NCI-H146 treated with DMSO at 0.1 percent for 48 hours (cell line): ENCODE results near the gene SPSB4.
"Not testable (repeated sequence)": the region's sequence is repeated elsewhere in the genome, so short reads cannot be mapped to it uniquely, and the experiment has no call there.

Experiments used
- DNase-seq: peaks from one replicate; lab custom pipeline; 2025; ENCODE audit not compliant: unreplicated experiment; lab: John Stamatoyannopoulos, UW

Gene SPSB4

DNA sequence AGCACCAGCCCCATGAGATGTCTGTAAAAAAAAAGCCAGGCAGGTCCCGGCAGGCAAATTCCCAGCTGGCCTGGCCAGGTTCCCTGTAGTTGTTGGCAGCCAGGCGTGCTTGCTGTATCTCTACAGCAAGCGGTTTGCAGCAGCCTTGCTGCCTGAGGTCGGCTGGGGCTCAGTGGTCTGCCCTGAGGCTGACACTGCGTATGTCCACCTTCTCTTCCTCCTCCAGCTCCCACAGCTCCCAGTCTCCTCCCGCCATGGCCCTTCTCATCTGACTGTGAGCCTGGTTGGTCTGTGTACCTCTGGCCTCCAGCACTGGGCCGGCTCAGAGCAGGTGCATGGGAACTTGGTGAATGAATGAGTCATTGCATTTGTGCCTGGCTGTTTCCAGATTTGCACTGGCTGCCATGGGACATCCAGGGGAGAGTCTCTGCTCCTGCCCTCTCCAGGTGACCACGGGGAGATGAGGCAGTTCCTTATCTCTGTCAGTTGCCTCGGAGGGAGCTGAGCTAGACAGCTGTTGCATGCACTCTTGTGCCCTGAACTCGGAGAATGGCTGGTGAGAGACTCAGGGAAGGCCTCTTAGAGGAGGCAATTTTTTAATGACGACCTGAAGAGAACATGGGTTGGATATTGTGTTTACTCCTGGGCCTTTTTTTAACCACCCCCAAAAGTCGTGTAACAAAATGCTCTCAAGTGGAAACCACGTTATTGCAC lies 43.0 kb downstream of the SPSB4 start:
- no peak for DNase-seq

DNA sequence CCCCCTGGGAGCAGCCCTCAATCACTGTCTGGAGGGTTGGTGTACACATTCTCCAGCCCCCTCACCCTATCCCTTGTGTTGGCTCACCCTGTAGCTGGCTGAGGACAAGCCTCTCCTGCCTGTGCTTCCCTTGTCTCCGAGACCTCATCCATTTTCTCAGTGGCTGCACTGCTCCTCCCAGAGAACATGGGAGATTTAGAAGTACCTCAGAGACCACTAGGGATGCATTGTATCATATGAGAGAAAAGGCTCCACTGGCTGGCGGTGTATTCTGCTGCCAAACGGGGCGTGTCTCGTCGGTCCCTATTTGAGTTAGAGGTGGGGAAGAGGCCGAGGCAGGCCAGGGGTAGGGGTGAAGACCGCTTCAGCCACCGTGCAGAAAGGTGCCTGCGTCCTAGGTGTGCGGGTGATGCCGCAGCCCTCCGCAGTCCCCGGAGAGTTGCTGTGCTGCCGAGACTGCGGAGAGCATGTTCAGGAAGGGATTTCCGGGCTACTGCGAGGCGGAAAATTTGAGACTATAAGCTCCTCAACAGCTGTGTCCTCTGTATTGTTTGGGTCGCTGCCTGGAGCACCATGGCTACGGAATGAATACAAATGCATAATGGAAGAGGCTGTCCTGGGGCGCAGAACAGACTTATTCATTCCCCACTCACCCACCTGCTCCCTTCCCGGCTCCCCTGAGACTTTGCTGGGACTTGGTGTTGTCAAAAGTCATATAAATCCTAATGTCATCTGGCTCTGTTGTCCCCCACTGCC lies 43.8 kb downstream of the SPSB4 start:
- peak; percentile 68 for DNase-seq

DNA sequence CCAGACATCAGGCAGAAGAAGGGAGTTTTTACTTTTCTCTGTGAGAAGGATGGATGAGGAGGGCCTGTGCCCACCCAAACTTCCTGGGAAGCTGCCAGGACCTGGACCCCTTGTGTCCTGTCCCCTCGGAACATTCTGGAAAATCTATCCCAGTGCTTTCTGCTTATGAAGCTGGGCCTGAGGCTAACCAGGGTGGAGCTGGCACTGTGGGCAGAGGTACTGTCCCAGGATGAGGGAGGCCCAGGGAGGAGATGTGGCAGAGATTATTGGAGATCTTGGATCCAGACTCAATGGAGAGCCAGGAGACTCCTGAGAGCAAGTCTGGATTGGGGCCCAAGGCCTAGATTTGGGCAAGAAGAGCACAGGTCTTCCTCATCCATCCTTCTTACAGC lies 44.4 kb downstream of the SPSB4 start:
- no peak for DNase-seq

DNA sequence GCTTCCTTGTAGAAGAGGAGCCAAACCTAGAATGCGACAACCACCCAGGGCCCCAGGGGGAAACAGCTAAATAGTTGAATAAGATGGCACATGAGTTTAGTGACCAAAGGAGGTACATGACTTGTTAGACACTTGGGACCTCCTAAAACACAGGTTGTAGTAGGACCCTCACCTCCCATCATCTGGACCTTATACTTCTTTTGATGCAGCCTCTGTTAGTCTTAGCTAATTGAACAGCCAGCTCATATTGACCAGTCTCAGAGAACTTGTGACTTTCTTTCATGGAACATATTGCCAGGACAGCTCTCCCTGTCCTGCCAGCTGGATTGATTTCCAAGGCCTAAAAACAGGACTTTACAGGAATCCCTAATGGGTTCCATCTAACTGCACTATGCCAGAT lies 45.0 kb downstream of the SPSB4 start:
- no peak for DNase-seq

DNA sequence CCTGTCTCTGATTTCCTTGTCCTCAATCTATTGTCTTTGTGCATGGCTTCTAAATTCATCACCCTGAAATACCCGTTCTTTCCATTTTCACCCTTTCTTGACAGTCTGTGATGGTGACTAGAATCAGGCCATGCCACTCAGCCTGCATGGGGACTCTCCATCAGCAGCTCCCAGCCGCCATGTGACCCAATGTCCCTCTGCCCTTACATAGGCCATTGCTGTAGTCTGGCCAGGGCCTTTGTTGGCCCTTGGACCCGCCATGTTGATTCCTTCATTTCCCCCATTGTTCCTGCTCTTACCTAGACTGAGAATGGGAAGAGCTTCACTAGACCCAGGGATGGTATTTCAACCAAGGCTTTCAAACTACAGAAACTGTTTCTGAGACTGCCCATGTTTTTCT lies 45.8 kb downstream of the SPSB4 start:
- no peak for DNase-seq

DNA sequence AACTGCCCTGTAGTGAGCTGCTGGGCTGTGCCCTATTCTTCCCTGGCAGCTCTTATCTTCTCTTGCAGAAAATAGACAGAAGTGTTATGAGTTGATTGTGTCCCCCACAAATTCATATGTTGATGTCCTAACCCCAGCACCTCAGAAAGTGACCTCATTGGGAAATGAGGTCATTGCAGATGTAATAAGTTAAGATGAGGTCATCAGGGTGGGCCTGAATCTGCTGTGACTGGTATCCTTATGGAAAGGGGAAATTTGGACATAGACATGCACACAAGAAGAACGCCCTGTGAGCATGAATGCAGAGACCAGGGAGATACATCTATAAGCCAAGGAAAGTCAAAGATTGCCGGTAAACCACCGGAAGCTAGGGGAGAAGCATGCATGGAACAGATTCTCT lies 49.0 kb downstream of the SPSB4 start:
- DNase-seq: no peak

DNA sequence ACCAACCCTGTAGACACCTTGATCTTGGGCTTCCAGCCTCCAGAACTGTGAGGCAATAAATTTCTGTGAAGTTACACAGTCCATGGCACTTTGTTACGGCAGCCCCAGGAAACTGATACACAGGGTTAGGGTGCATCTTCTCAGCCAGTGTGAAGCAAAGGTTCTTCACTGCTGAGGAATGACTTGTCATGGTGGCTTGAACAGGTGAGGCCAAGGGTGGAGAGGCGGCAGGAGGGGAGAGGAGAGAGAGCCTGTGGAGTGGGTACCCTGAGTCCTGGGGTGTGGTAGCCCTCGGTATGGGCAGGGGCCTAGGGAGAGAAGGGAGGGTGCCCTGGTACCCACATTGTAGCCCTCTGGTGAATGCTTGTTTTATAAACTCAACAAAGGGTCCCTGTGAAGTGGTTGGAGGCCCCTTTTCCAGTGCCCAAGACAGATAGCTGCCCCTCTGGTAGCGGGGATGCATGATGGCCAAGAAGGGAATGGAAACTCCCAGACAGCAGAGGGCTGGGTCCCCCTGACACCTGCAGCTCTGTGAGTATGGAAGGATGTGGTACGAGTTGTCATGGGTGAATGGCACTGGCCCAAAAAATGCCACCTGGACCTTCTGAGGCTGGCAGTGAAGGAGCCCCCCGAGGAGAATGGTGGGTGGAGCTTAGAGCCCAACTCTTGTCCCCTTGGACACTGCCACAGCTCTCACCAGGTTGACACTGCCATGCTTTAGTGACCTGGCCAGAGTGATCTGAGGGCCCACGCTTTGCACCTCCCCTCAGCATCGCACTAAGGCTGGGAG lies 49.6 kb downstream of the SPSB4 start:
- DNase-seq: no peak

DNA sequence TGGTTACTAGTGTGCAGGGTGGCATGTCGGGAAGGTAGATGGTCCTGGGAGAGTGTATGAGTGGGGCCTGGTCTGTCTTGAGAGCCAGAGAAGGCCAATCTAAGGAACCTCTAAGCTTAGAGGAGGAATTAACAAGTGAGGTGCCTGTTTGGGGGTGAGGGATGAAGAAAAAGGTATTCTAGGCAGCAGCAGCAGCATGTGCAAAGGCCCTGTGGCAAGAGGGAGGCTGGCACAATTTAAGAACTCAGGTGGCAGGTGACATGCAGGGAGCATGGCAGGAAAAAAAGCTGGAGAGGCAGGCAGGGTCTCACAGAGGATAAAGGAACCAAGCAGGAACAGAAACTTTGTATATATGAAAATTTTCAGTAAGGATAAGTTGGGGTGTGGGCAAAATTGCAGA lies 51.2 kb downstream of the SPSB4 start:
- DNase-seq: no peak

DNA sequence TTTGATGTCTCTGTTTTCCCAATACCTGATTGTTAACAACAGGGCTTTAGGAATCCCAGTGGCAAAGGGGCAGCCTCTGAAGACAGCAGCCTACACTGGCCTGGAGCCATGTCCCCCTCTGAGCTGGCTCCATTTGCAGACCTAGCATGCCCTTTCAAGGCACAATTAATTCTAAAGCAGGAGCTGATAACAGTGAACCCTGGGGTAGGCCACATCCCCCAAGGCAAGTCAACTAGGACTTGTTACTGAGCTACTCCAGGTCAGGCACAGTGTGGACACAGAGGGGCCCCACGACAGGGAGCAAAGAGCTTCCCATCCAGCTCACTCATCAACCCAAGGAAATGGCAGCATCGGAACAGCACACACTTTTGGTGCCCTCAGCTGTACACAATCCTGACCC lies 51.9 kb downstream of the SPSB4 start:
- DNase-seq: peak; percentile 40

DNA sequence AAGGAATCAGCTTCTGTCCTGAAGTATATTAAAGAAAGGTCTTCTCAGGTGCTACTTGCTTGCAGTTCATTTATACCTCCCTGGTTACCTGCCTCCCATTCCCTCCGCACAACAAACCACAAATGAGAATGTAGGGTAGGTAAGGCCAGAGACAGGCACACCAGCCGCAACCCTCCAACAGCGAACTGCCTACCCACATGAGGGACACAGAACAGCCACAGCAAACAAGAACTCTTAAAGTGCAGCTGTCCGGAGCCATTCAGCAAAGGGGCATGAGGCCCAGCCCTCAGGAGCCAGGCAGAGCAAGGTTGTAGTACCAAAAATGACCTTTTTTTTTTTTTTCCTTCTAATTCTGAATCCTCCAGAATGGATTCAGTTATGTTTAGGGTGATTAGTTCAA lies 52.4 kb downstream of the SPSB4 start:
- DNase-seq: no peak

DNA sequence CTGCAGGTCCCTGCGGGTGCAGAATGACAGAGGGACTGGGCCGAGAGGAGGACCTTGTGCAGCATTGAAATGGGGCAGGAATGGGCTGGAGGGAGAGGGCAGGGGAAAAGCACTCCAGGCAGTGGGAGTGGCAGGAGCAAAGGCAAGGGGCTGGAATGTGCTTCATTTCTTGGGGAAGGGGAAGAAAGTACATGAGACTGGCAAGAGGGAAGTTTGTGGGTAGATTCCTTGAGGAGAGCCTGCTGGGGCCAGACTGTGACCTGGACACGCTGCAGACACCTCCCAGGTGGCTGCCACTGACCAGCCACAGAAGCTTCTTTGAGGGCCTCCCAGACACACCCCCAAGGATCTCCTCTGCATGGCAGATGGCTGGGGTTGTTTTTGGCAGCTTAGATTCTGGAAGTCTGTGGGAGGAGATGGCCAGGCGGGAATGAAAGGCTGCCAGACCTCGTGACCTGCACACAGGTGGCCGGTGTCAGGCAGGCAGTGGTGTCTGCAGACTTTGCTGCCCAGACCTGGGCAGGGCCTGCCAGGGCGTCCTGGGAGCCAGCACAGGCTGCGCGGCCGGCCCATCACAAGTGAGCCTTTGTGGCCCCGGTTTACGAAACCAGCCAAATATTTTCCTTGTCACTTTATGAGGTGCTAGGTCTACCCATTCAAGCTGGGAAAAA lies 53.1 kb downstream of the SPSB4 start:
- no peak for DNase-seq

DNA sequence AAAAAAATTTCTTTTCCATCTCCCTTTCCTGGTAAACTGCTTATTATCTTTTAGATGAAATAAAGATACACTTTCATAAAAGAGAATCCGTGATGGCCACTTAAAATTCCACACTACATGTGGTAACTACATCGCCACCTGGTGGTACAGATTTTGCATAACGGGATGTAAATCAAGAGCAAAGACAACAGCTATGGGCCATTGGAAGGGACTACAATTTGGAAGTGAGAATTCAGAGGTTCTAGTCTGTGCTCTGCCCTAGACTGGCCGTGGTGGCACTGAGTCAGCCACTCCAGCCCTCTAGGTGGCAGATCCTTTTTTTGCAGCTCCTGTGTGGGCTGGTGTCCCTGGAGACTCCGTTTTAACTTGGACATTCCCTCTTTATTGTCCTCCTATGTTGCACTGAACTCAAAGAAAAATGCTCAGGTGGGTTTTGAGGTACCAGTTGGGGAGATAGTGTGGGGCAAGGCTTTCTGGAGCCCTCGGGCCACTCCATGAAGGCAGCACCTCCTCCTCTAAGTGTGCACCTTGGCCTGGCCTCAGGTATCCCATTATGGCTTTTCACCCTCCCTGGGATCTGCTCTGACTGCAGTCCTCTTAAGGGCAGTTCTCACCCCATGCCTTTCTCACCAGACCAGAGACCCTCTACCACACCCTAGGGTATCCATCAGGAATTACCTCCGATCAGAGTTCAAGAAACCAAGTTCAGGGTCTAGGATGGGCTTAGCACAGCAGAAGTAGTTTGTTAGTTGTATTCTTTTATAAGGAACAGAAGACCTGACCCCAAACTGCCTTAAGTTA lies 54.9 kb downstream of the SPSB4 start:
- DNase-seq: peak; percentile 82

DNA sequence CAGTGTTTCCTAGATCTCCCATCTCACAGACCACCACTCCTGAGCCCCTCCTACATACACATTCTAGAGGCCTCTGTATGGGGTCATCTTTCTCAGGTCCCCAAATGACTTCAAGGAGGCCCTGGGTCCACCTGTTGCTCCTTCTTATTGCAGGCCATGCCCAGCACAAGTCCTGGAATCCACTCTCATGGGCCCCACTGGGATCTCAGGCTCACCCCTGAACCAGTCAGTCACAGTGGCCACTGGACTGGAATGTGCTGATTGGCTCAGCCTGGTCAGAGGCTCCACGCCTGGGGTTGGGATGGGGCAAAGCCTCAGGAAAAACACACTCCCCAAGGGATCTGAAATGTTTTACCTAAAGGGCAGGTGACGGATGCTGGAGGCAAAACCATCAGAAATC lies 55.7 kb downstream of the SPSB4 start:
- DNase-seq: no peak

DNA sequence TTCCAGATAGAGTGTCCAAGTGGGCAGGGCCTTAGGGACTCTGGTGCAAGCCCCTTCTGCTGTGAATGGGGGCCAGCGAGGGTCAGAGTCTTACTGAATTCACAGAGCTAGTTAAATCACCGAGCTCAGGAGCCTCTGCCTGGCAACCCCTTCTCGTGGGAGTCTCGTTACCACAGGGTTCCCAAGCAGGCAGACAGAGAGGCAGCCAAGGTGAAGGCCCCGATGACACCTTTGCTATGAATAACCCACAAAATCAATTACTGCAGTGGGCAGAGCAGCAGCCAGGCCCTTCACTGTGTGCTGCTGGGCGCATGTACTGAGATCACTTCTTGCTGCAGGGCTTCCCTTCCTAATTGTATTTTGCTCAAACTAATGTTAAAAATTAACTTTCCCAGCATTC lies 56.9 kb downstream of the SPSB4 start:
- DNase-seq: no peak

DNA sequence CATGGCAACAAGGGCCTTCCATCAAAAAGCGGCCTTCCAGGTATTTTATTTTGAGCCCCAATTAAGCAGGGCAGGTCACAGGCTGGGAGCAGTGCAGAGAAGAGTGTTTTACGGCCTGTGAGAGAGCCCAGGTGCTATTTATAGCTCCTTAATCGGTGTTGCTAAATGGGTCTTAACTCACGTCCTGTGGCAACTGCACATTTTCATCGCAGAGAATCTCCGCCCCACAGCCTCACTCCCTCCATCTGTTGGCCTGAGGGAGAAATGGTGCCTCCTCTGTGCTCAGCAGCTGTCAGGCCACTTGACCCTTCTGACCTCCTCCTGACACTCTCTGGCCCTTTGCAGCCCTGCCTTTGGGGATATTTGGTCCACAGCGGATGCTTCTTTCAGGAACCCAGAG lies 58.6 kb downstream of the SPSB4 start:
- DNase-seq: no peak

DNA sequence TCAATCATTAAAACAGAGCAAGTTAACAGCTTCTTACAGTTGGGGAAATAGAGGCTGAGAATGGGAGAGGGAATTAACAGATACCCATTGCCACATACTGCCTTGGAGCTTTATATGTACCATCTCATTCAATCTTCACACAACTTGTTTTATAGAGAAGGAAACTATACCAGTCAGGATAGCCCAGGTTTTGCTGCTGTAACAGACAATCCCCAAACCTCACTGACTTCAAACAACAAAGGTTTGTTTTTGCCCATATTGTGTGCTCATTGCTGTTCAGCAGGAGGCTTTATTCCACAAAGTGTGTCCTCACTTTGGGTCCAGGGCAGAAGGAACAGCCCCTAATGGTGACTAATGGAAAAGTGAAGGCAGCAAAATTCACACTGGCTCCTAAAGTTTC lies 59.2 kb downstream of the SPSB4 start:
- no peak for DNase-seq

DNA sequence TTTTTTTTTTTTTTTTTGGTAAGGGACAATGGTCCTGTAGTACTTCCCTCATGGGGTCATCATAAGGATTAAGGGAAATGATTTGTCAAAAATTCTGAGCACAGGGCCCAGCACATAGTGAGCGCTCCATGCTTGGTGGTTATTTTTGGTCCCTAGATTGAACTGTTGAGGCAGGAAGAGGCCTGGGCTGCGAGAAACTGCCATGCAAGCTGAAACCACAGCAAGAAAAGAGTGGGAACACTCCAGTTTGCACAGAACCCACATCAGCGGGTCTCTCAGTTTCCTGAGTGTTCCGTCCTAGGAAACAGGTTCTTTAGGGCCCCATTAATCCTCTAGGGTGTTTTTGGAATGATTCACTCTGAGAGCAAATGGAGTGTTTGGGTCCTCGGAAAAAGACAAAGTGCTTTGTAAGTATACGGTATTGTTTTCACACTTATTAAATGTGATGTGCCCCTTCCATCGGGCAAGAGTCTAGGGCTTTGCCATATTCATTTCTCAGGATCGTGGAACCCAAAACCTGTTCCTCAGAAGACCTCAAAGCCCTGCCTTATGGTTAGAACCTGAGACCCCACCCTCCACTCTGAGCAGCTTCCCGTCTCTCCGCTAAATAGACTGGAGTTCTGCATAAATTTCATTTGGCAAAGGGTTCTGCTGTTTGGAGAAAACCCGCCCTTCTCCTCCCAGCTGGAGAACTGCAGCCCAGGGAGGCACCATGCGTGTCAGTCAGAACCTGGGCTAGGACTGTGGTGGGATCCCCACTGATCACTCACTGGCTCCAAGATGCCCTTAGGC lies 60.4 kb downstream of the SPSB4 start:
- DNase-seq: no peak

DNA sequence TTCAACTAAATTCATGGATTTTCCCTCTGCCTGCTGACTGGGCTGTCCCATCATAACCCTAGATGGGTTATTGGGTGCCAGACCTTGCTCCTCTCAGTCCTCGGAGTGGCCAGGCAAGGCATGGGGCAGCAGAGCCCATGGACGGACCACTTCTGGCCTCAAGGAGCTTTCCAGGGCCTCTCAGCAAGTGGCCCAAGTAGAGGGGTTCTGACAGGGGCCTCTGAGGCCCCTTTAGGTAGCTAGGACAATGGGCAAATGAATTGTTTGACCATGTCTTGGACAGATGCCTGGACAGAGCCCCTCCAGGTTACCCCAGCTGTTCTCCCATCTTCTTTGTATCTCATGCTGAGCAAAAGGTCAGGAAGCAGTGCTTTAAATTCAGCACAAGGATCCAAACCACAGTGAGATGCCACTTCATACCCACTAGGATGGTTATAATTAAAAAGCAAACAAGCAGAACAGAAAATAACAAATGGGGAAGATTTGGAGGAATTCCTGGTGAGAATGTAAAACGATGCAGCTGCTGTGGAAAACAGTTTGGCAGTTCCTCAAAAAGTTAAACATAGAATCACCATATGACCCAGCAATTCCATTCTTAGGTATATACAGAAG lies 61.6 kb downstream of the SPSB4 start:
- DNase-seq: no peak

DNA sequence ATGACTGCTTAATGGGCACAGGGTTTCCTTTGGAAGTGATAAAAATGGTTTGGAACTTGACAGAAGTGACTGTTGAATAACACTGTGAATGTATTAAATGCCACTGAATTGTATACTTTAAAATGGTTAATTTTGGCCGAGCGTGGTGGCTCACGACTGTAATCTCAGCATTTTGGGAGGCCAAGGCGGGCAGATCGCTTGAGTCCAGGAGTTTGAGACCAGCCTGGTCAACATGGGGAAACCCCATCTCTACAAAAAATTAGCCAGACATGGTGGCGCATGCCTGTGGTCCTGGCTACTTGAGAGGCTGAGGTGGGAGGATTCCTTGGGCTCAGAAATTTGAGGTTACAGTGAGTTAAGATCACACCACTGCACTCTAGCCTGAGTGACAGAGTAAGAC lies 62.5 kb downstream of the SPSB4 start:
- not testable (repeated sequence) for DNase-seq
